Astrocyte of the spinal cord (primary cell): ENCODE results near the gene NOVA2.
A peak's percentile ranks its signal among the peaks of the same experiment; 100 is the strongest.

Experiments
- DNase-seq: peaks from one replicate; pipeline ENCODE4 v3.0.0; 2011; ENCODE audit warnings: low read depth, low spot score
- H3K4me3 ChIP-seq: 2 replicates; pipeline ENCODE4 v1.5.1; 2011; ENCODE audit warnings: low read depth, mild to moderate bottlenecking, low read length, moderate library complexity
- CTCF ChIP-seq: IDR thresholded peaks from 2 replicates; pipeline ENCODE4 v1.5.1; 2012; ENCODE audit warnings: low read depth, mild to moderate bottlenecking, low read length, inconsistent platforms
- in situ Hi-C: cut with HindIII; loops from 2 replicates; pipeline ENCODE4 v1.10.0; 2017; ENCODE audit warnings: low sequenced_read_pairs

Gene NOVA2

GRCh38 chr19:45918721-45919120, 54.9 kb downstream of the NOVA2 start:
- H3K4me3 ChIP-seq, result no peak overlapping the region
- in situ Hi-C loops, result no loop called here
- DNase-seq, result no peak
- no peak for TF ChIP-seq CTCF

GRCh38 chr19:45917421-45918091, 56.1 kb downstream of the NOVA2 start:
- in situ Hi-C loops, result no loop called here
- no peak for DNase-seq
- H3K4me3 ChIP-seq, result no peak overlapping the region
- TF ChIP-seq CTCF, result no peak

- H3K4me3 ChIP-seq, result no peak within 1 kb of the TSS
- no peak for DNase-seq
- in situ Hi-C loops, result no loop called here
- TF ChIP-seq CTCF, result peak; percentile 17
Observed at GRCh38 chr19:45913874-45914830, 59.5 kb downstream of the NOVA2 start, which contains the start of gene NANOS2. Gene NANOS2 (minus strand): TSS chr19:45914778. CDS start chr19:45914693, 85 bp downstream.

GRCh38 chr19:45911291-45911690, 62.4 kb downstream of the NOVA2 start:
- in situ Hi-C loops, result no loop called here
- TF ChIP-seq CTCF, result no peak
- no peak for DNase-seq
- no peak overlapping the region for H3K4me3 ChIP-seq

- no peak overlapping the region for H3K4me3 ChIP-seq
- peak; percentile 44 for TF ChIP-seq CTCF
- peak; percentile 20 for DNase-seq
- in situ Hi-C loops, result no loop called here
Observed at GRCh38 chr19:45908956-45909355, 64.7 kb downstream of the NOVA2 start.

GRCh38 chr19:45906221-45906620, 67.4 kb downstream of the NOVA2 start:
- in situ Hi-C loops, result no loop called here
- DNase-seq, result no peak
- no peak overlapping the region for H3K4me3 ChIP-seq
- TF ChIP-seq CTCF, result no peak
